GM19372 (cell line): ENCODE data around the gene CCDC141.

ENCODE experiments used
- ATAC-seq: cut with Tn5 transposase; IDR thresholded peaks from one replicate; pipeline ENCODE4 v1.9.1; 2021; ENCODE audit warnings: mild to moderate bottlenecking, low read depth, moderate library complexity; ENCODE audit not compliant: unreplicated experiment

Gene CCDC141

GRCh38 chr2:178914259-178914849 is 135.6 kb downstream of the CCDC141 start:
- ATAC-seq, result peak; percentile 83

GRCh38 chr2:178913049-178913441 is 136.9 kb downstream of the CCDC141 start:
- ATAC-seq, result no peak

GRCh38 chr2:178912416-178913048 is 137.4 kb downstream of the CCDC141 start:
- no peak for ATAC-seq

GRCh38 chr2:178911039-178911438 is 138.9 kb downstream of the CCDC141 start:
- ATAC-seq, result no peak

GRCh38 chr2:178910005-178910404 is 139.9 kb downstream of the CCDC141 start:
- ATAC-seq, result no peak

- no peak for ATAC-seq
Measured at GRCh38 chr2:178909507-178909906, 140.4 kb downstream of the CCDC141 start.

- no peak for ATAC-seq
Measured at GRCh38 chr2:178908810-178909209, 141.1 kb downstream of the CCDC141 start.

- no peak for ATAC-seq
Measured at GRCh38 chr2:178905261-178905660, 144.7 kb downstream of the CCDC141 start.

- no peak for ATAC-seq
Measured at GRCh38 chr2:178899656-178900055, 150.3 kb downstream of the CCDC141 start.

GRCh38 chr2:178895872-178896271 is 154.1 kb downstream of the CCDC141 start:
- ATAC-seq, result no peak

- no peak for ATAC-seq
Measured at GRCh38 chr2:178895171-178895570, 154.8 kb downstream of the CCDC141 start.

GRCh38 chr2:178892751-178893625 is 156.9 kb downstream of the CCDC141 start:
- no peak for ATAC-seq

GRCh38 chr2:178891959-178892485 is 157.9 kb downstream of the CCDC141 start:
- ATAC-seq, result no peak

- ATAC-seq, result peak; percentile 84
Measured at GRCh38 chr2:178891265-178891958, 158.5 kb downstream of the CCDC141 start.

- no peak for ATAC-seq
Measured at GRCh38 chr2:178886006-178886405, 163.9 kb downstream of the CCDC141 start.

- ATAC-seq, result no peak
Measured at GRCh38 chr2:178884440-178884839, 165.5 kb downstream of the CCDC141 start.

GRCh38 chr2:178882666-178883440 is 167.1 kb downstream of the CCDC141 start:
- ATAC-seq, result no peak

GRCh38 chr2:178881075-178881474 is 168.9 kb downstream of the CCDC141 start:
- ATAC-seq, result no peak

GRCh38 chr2:178880257-178880656 is 169.7 kb downstream of the CCDC141 start:
- no peak for ATAC-seq

GRCh38 chr2:178877874-178878273 is 172.1 kb downstream of the CCDC141 start:
- ATAC-seq, result no peak
